Neural cell (in vitro differentiated cells): ENCODE data around the gene FLAD1. TPM values are rescaled to one million over a fixed set of nuclear protein-coding genes. Genes with fewer than 3 reads are reported as not detected.

Experiments
- H2AFZ ChIP-seq: fragments of 200-600, 300-800 bp; sonication (generic), shearing (Covaris generic); 2 replicates; pipeline ENCODE4 v1.6.0; 2014; ENCODE audit warnings: low read depth, mild to moderate bottlenecking, antibody characterized with exemption, low read length, moderate library complexity
- H3F3A ChIP-seq: fragments of 200-600 bp; shearing (Covaris generic); 2 replicates; pipeline ENCODE4 v1.6.1; 2016; ENCODE audit warnings: mild to moderate bottlenecking, moderate library complexity, mixed read lengths, antibody characterized with exemption, low read length; ENCODE audit not compliant: insufficient read depth, poor library complexity, severe bottlenecking
- H3K27ac ChIP-seq: fragments of 200-600, 300-800 bp; sonication (generic), shearing (Covaris generic); 2 replicates; pipeline ENCODE4 v1.5.1; 2014; ENCODE audit warnings: mild to moderate bottlenecking, low read length, moderate library complexity
- H3K27me3 ChIP-seq: fragments of 300-800, 200-600 bp; sonication (generic), shearing (Covaris generic); 2 replicates; pipeline ENCODE4 v1.6.0; 2014; ENCODE audit warnings: mild to moderate bottlenecking, low read depth, low read length, moderate library complexity; ENCODE audit not compliant: insufficient read depth
- H3K36me3 ChIP-seq: fragments of 300-800, 200-600 bp; sonication (generic), shearing (Covaris generic); 2 replicates; pipeline ENCODE4 v1.5.1; 2014; ENCODE audit warnings: mild to moderate bottlenecking, antibody characterized with exemption, low read length, moderate library complexity; ENCODE audit not compliant: insufficient read depth
- H3K4me2 ChIP-seq: fragments of 300-800, 200-600 bp; sonication (generic), shearing (Covaris generic); 2 replicates; pipeline ENCODE4 v1.6.0; 2014; ENCODE audit warnings: mild to moderate bottlenecking, low read length
- H3K4me3 ChIP-seq: fragments of 300-800, 200-600 bp; sonication (generic), shearing (Covaris generic); 2 replicates; pipeline ENCODE4 v1.5.1; 2014; ENCODE audit warnings: mild to moderate bottlenecking, low read length, moderate library complexity
- H3K79me2 ChIP-seq: fragments of 200-600 bp; shearing (Covaris generic); replicated peaks from 2 replicates; pipeline ENCODE4 v1.6.0; 2014; ENCODE audit warnings: mild to moderate bottlenecking, low read length, moderate library complexity; ENCODE audit not compliant: insufficient read depth
- H3K9ac ChIP-seq: fragments of 300-800, 200-600 bp; sonication (generic), shearing (Covaris generic); 2 replicates; pipeline ENCODE4 v1.6.1; 2016; ENCODE audit warnings: mild to moderate bottlenecking, low read length, mixed read lengths
- H3K9me2 ChIP-seq: fragments of 200-600 bp; shearing (Covaris generic); 2 replicates; pipeline ENCODE4 v1.6.1; 2016; ENCODE audit warnings: mild to moderate bottlenecking, low read length, mixed read lengths; ENCODE audit not compliant: insufficient read depth
- H3K9me3 ChIP-seq: fragments of 200-600, 300-800 bp; sonication (generic), shearing (Covaris generic); 2 replicates; pipeline ENCODE4 v1.6.1; 2016; ENCODE audit warnings: mild to moderate bottlenecking, mixed run types, low read length, moderate library complexity, mixed read lengths
- H4K20me1 ChIP-seq: fragments of 200-600 bp; shearing (Covaris generic); 2 replicates; pipeline ENCODE4 v1.6.1; 2016; ENCODE audit warnings: mild to moderate bottlenecking, mixed run types; ENCODE audit not compliant: insufficient read depth
- EP300 ChIP-seq: fragments of 450-650 bp; conservative IDR thresholded peaks from 2 replicates; pipeline ENCODE4 v1.6.1; 2014; ENCODE audit warnings: antibody characterized with exemption, mild to moderate bottlenecking, moderate library complexity; ENCODE audit not compliant: poor library complexity, severe bottlenecking
- EZH2 ChIP-seq: fragments of 200-600, 300-800 bp; shearing (Covaris generic), sonication (generic); IDR thresholded peaks from 2 replicates; pipeline ENCODE4 v1.6.1; 2014; ENCODE audit warnings: antibody characterized with exemption, low read length, borderline replicate concordance, mild to moderate bottlenecking; ENCODE audit not compliant: insufficient read depth, poor library complexity, severe bottlenecking
- MXI1 ChIP-seq: fragments of 450-650 bp; conservative IDR thresholded peaks from 2 replicates; pipeline ENCODE4 v1.6.1; 2014; ENCODE audit warnings: antibody characterized with exemption, mild to moderate bottlenecking; ENCODE audit not compliant: poor library complexity, severe bottlenecking
- POLR2AphosphoS5 ChIP-seq: IDR thresholded peaks from 2 replicates; pipeline ENCODE4 v1.6.1; 2012
- RAD21 ChIP-seq: fragments of 450-650 bp; conservative IDR thresholded peaks from 2 replicates; pipeline ENCODE4 v1.6.1; 2014; ENCODE audit warnings: antibody characterized with exemption, mild to moderate bottlenecking, moderate library complexity
- SMC3 ChIP-seq: fragments of 450-650 bp; conservative IDR thresholded peaks from 2 replicates; pipeline ENCODE4 v1.6.1; 2014; ENCODE audit warnings: antibody characterized with exemption, mild to moderate bottlenecking, moderate library complexity; ENCODE audit not compliant: poor library complexity
- TAF1 ChIP-seq: IDR thresholded peaks from 2 replicates; pipeline ENCODE4 v1.6.1; 2012; ENCODE audit warnings: low read depth
- polyA plus RNA-seq: library from polyadenylated mRNA; depleted of rRNA; stranded (reverse); fragments of >200 nt; gene quantifications from 2 replicates; pipeline ENCODE4 v1.2.3, GENCODE V29; 2014
- TF ChIP-seq, protein P1 (sequence below): fragments of 450-650 bp; IDR thresholded peaks from 2 replicates; pipeline ENCODE4 v1.5.1; 2014; ENCODE audit warnings: antibody characterized with exemption, mild to moderate bottlenecking, moderate library complexity; ENCODE audit not compliant: poor library complexity, severe bottlenecking
- TF ChIP-seq, protein P2 (sequence below): IDR thresholded peaks from 2 replicates; pipeline ENCODE4 v1.6.1; 2012; ENCODE audit warnings: borderline replicate concordance

Gene FLAD1
- polyA plus RNA-seq, 1 donor from 2014 or later = 68.6 TPM

DNA sequence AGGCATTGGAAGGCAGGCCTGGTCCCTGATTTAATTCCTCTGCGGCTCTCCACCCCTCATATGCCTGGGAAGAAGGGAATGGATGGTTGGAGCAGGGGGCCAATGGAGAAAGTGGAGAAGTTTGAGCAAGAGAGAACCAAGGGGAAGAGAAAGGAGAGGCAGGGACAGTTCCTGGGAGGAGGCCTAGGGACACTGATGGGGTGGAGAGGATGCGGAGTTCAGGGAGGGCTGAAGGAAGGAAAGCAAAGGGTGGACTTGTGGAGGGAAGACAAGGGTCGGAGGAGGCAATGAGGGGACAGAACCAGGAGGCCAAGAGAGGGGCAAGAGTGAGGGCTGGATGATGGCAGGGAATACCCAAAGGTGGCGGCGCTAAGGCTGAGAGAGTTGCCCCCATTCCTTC is 26.6 kb downstream of the FLAD1 start:
- Histone ChIP-seq H3F3A (no peaks in the 10 kb centered on the region), H3K4me3 (no peak overlapping the region), H4K20me1 (no peaks in the 10 kb centered on the region), H3K36me3 (no peaks in the 10 kb centered on the region), H3K27ac (no peak overlapping the region), H3K9ac (no peak overlapping the region), H2AFZ (no peak overlapping the region), H3K79me2 (no peaks in the 10 kb centered on the region), H3K4me2 (no peak overlapping the region), H3K9me2 (no peaks in the 10 kb centered on the region), H3K9me3 (no peaks in the 10 kb centered on the region), H3K27me3 (no peaks in the 10 kb centered on the region)
- no peak for TF ChIP-seq TAF1

DNA sequence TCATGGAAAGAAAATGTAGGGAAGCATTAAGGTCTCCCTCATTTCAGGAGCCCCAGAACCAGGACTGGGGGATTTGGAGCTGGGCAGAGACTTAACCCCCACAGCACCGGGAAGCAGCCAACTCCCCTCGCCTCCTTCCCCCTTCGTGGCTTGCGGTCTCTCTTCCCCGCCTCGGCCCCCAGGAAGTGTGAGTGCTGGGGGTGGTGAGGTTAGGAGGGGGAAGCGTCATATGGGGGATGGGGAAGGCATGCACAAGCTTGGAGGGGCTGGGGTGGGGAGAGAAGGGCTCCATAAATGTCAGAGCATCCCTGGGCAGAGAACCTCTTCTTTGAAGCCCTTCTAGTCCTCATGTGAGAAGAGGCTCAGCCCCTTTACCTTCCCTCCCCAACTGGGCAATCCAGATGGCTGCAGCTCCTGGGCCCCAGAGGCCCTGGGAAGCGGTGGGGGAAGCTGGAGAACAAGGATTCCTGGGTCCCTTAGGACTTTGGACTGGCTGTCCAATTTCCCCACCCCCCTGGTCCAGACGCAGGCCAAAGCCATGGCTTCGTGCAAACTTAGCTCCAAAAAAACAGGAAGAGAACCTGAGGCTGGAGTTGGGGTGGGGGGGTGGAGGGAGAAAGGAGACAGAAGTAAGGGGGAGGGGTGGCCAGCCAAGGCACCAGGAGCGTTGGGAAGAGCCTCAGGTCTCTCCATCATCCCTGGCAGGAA is 27.2 kb downstream of the FLAD1 start:
- Histone ChIP-seq H3K79me2 (no peaks in the 10 kb centered on the region), H3K36me3 (no peaks in the 10 kb centered on the region), H4K20me1 (no peaks in the 10 kb centered on the region), H3K27me3 (no peaks in the 10 kb centered on the region), H3F3A (no peaks in the 10 kb centered on the region), H3K9me2 (no peaks in the 10 kb centered on the region), H2AFZ (no peak overlapping the region), H3K4me2 (no peak overlapping the region), H3K9ac (no peak overlapping the region), H3K4me3 (no peak overlapping the region), H3K9me3 (no peaks in the 10 kb centered on the region), H3K27ac (no peak overlapping the region)
- TF ChIP-seq EP300 = no peak
- no peak for TF ChIP-seq MXI1
- TF ChIP-seq, protein P1, sequence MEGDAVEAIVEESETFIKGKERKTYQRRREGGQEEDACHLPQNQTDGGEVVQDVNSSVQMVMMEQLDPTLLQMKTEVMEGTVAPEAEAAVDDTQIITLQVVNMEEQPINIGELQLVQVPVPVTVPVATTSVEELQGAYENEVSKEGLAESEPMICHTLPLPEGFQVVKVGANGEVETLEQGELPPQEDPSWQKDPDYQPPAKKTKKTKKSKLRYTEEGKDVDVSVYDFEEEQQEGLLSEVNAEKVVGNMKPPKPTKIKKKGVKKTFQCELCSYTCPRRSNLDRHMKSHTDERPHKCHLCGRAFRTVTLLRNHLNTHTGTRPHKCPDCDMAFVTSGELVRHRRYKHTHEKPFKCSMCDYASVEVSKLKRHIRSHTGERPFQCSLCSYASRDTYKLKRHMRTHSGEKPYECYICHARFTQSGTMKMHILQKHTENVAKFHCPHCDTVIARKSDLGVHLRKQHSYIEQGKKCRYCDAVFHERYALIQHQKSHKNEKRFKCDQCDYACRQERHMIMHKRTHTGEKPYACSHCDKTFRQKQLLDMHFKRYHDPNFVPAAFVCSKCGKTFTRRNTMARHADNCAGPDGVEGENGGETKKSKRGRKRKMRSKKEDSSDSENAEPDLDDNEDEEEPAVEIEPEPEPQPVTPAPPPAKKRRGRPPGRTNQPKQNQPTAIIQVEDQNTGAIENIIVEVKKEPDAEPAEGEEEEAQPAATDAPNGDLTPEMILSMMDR = no peak
- TF ChIP-seq RAD21 = no peak
- no peak for TF ChIP-seq POLR2AphosphoS5
- no peak for TF ChIP-seq SMC3
- TF ChIP-seq, protein P2, sequence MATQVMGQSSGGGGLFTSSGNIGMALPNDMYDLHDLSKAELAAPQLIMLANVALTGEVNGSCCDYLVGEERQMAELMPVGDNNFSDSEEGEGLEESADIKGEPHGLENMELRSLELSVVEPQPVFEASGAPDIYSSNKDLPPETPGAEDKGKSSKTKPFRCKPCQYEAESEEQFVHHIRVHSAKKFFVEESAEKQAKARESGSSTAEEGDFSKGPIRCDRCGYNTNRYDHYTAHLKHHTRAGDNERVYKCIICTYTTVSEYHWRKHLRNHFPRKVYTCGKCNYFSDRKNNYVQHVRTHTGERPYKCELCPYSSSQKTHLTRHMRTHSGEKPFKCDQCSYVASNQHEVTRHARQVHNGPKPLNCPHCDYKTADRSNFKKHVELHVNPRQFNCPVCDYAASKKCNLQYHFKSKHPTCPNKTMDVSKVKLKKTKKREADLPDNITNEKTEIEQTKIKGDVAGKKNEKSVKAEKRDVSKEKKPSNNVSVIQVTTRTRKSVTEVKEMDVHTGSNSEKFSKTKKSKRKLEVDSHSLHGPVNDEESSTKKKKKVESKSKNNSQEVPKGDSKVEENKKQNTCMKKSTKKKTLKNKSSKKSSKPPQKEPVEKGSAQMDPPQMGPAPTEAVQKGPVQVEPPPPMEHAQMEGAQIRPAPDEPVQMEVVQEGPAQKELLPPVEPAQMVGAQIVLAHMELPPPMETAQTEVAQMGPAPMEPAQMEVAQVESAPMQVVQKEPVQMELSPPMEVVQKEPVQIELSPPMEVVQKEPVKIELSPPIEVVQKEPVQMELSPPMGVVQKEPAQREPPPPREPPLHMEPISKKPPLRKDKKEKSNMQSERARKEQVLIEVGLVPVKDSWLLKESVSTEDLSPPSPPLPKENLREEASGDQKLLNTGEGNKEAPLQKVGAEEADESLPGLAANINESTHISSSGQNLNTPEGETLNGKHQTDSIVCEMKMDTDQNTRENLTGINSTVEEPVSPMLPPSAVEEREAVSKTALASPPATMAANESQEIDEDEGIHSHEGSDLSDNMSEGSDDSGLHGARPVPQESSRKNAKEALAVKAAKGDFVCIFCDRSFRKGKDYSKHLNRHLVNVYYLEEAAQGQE = no peak
- TF ChIP-seq EZH2 = no peak
- no peak for TF ChIP-seq TAF1
